DOHH2 (cell line): ENCODE measurements around the gene OTP.

ENCODE experiments used
- H3F3A ChIP-seq: fragments of 200-600 bp; sonication (generic), shearing (Covaris generic); 2 replicates; pipeline ENCODE4 v1.6.0; 2016; ENCODE audit warnings: antibody characterized with exemption, mild to moderate bottlenecking; ENCODE audit not compliant: control insufficient read depth, insufficient read depth
- H3K27ac ChIP-seq: fragments of 200-600 bp; sonication (generic); 2 replicates; pipeline ENCODE4 v1.5.1; 2014; ENCODE audit warnings: low read depth, mild to moderate bottlenecking, low read length, moderate library complexity
- H3K27me3 ChIP-seq: fragments of 200-600 bp; sonication (generic); 2 replicates; pipeline ENCODE4 v1.6.1; 2014; ENCODE audit warnings: mild to moderate bottlenecking, low read length, mixed read lengths; ENCODE audit not compliant: control insufficient read depth
- H3K36me3 ChIP-seq: fragments of 200-600 bp; sonication (generic); 2 replicates; pipeline ENCODE4 v1.6.1; 2014; ENCODE audit warnings: mild to moderate bottlenecking, low read length, moderate library complexity, mixed read lengths; ENCODE audit not compliant: control insufficient read depth
- H3K4me1 ChIP-seq: fragments of 200-600 bp; sonication (generic); 2 replicates; pipeline ENCODE4 v1.6.1; 2014; ENCODE audit warnings: mild to moderate bottlenecking, low read length, mixed read lengths; ENCODE audit not compliant: control insufficient read depth
- H3K4me2 ChIP-seq: fragments of 200-600 bp; sonication (generic); 2 replicates; pipeline ENCODE4 v1.6.0; 2014; ENCODE audit warnings: mild to moderate bottlenecking, low read length, moderate library complexity
- H3K4me3 ChIP-seq: fragments of 200-600 bp; sonication (generic); 2 replicates; pipeline ENCODE4 v1.5.1; 2014; ENCODE audit warnings: mild to moderate bottlenecking, low read length, mixed read lengths
- H3K79me2 ChIP-seq: fragments of 200-600 bp; sonication (generic); 2 replicates; pipeline ENCODE4 v1.6.1; 2014; ENCODE audit warnings: mild to moderate bottlenecking, low read length, mixed read lengths; ENCODE audit not compliant: control insufficient read depth
- H3K9me2 ChIP-seq: fragments of 200-600 bp; sonication (generic); replicated peaks from 2 replicates; pipeline ENCODE4 v1.6.1; 2014; ENCODE audit warnings: mild to moderate bottlenecking, low read length, mixed read lengths; ENCODE audit not compliant: control insufficient read depth
- H3K9me3 ChIP-seq: fragments of 200-600 bp; sonication (generic); 2 replicates; pipeline ENCODE4 v1.6.1; 2014; ENCODE audit warnings: antibody characterized with exemption, low read length, mixed read lengths; ENCODE audit not compliant: control insufficient read depth, insufficient read depth
- H4K20me1 ChIP-seq: fragments of 200-600 bp; sonication (generic); 2 replicates; pipeline ENCODE4 v1.6.0; 2014; ENCODE audit warnings: low read depth, mild to moderate bottlenecking, antibody characterized with exemption, low read length, moderate library complexity; ENCODE audit not compliant: control insufficient read depth, insufficient read depth
- EZH2phosphoT487 ChIP-seq: fragments of 200-600 bp; sonication (generic); IDR thresholded peaks from 2 replicates; pipeline ENCODE4 v1.6.1; 2017; ENCODE audit warnings: borderline replicate concordance, mild to moderate bottlenecking, antibody characterized with exemption, low read length, moderate library complexity, mixed read lengths
- TF ChIP-seq, protein P1 (sequence below): fragments of 200-600 bp; sonication (generic); IDR thresholded peaks from one replicate; pipeline ENCODE4 v1.5.1; 2014; ENCODE audit warnings: antibody characterized with exemption, mild to moderate bottlenecking, low read depth, low read length; ENCODE audit not compliant: poor library complexity, severe bottlenecking

OTP gene

GRCh38 chr5:77643654-77644370 lies 5.3 kb upstream of the OTP start:
- Histone ChIP-seq H3K27me3 (peaks cover 65% of the 10 kb centered on the region), H3K27ac (no peak overlapping the region), H4K20me1 (no peaks in the 10 kb centered on the region), H3K4me1 (no peaks in the 10 kb centered on the region), H3K36me3 (no peaks in the 10 kb centered on the region), H3K4me3 (no peak overlapping the region), H3K79me2 (no peaks in the 10 kb centered on the region), H3K9me3 (no peaks in the 10 kb centered on the region), H3K9me2 (no peaks in the 10 kb centered on the region), H3K4me2 (no peak overlapping the region), H3F3A (no peaks in the 10 kb centered on the region)
- TF ChIP-seq EZH2phosphoT487: no peak

DNA sequence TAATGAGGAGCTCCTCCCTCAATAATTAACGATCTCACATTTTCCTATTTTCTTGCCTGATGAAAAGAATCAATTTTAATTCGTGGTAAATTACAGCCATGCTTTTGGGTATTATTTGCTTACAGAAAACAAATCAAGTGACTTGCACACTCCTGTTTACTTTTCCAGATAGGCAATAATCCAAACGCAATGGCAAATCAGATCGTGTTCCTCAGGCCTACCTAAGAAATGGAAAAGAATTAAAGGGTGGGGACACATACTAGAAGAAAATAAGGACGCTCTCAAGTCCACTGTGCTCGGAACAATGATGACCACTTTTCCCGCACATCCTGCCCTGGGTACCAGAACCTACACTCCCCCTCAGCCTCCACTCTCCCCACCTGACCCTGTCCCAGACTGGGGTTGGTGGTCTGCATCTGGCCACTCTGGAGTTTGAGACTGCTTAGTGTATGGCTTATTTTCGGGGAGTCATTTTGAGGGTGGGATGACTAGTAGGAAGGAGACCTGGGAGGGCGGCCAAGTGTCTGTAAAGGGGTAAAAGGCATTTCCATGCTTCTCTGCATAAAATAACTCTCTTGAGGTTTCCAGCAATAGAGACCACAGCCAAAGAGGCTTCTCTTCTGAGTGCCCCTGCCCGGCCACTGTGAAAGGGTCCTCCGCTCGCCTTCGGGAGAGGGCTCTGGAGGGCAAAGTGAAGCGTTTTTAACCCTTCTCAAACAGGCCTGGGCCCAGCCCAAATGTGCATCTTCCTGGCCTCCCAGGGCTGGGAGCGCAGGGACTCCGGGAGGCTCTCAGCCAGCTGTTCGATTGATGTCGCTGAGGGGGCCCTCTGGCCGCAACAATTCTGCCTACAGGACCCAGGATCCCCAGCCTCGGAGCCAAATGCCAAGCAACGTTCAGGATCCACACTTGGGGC lies 4.5 kb upstream of the OTP start:
- H3K27me3 ChIP-seq: peaks cover 68% of the 10 kb centered on the region
- no peak for TF ChIP-seq EZH2phosphoT487
- TF ChIP-seq, protein P1, sequence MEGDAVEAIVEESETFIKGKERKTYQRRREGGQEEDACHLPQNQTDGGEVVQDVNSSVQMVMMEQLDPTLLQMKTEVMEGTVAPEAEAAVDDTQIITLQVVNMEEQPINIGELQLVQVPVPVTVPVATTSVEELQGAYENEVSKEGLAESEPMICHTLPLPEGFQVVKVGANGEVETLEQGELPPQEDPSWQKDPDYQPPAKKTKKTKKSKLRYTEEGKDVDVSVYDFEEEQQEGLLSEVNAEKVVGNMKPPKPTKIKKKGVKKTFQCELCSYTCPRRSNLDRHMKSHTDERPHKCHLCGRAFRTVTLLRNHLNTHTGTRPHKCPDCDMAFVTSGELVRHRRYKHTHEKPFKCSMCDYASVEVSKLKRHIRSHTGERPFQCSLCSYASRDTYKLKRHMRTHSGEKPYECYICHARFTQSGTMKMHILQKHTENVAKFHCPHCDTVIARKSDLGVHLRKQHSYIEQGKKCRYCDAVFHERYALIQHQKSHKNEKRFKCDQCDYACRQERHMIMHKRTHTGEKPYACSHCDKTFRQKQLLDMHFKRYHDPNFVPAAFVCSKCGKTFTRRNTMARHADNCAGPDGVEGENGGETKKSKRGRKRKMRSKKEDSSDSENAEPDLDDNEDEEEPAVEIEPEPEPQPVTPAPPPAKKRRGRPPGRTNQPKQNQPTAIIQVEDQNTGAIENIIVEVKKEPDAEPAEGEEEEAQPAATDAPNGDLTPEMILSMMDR: no peak
- no peaks in the 10 kb centered on the region for H3K79me2 ChIP-seq
- no peaks in the 10 kb centered on the region for H3F3A ChIP-seq
- no peaks in the 10 kb centered on the region for H4K20me1 ChIP-seq
- no peaks in the 10 kb centered on the region for H3K9me3 ChIP-seq
- no peak overlapping the region for H3K4me2 ChIP-seq
- H3K27ac ChIP-seq: no peak overlapping the region
- H3K36me3 ChIP-seq: no peaks in the 10 kb centered on the region
- no peaks in the 10 kb centered on the region for H3K4me1 ChIP-seq
- H3K4me3 ChIP-seq: no peak overlapping the region
- H3K9me2 ChIP-seq: no peaks in the 10 kb centered on the region

- TF ChIP-seq, protein P1: no peak
- no peak for TF ChIP-seq EZH2phosphoT487
- no peaks in the 10 kb centered on the region for H3K36me3 ChIP-seq
- no peaks in the 10 kb centered on the region for H3K79me2 ChIP-seq
- no peaks in the 10 kb centered on the region for H3K9me2 ChIP-seq
- no peaks in the 10 kb centered on the region for H3F3A ChIP-seq
- no peaks in the 10 kb centered on the region for H3K4me1 ChIP-seq
- H3K27me3 ChIP-seq: peaks cover 76% of the 10 kb centered on the region
- no peak overlapping the region for H3K4me3 ChIP-seq
- no peak overlapping the region for H3K4me2 ChIP-seq
- no peak overlapping the region for H3K27ac ChIP-seq
- H3K9me3 ChIP-seq: no peaks in the 10 kb centered on the region
- H4K20me1 ChIP-seq: no peaks in the 10 kb centered on the region
These were observed 3.6 kb upstream of the OTP start for GRCh38 chr5:77641963-77642737.
